LNCaP clone FGC (cell line): Measurements from ENCODE around the gene BTBD2.

ENCODE experiments used
- DNase-seq: peaks from one replicate; pipeline ENCODE4 v3.0.0-alpha.2; 2011; ENCODE audit warnings: low read depth
- H3K4me3 ChIP-seq: 2 replicates; pipeline ENCODE4 v1.5.1; 2011; ENCODE audit warnings: mild to moderate bottlenecking, low read depth, low read length, control low read depth
- CTCF ChIP-seq: IDR thresholded peaks from 2 replicates; pipeline ENCODE4 v1.5.1; 2012; ENCODE audit warnings: mild to moderate bottlenecking; ENCODE audit not compliant: control insufficient read depth, insufficient read depth; ENCODE audit errors: extremely low read depth

The BTBD2 gene

GRCh38 chr19:1953037-1953436, 62.5 kb downstream of the BTBD2 start:
- no peak for DNase-seq
- TF ChIP-seq CTCF, result no peak
- no peak overlapping the region for H3K4me3 ChIP-seq

DNA sequence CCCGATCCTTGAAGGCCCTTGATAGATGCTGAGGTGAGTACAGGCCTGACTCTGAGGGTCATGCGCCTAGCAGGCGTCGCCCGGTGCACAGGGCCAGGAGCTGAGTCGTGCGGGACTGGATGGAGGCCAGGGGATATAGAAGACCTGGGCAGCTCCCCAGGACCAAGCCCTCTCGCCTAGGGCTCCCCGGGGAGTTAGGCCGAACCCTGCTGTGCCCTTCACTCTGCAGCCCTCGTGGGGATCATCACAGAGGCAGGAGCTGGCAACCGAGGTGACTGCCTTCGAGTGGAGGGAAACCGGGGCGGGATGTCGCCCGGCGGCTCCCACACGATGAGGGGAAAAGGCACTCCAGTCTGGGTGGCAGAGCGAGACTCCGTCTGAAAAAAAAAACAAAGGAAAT, 62.9 kb downstream of the BTBD2 start:
- no peak for DNase-seq
- H3K4me3 ChIP-seq, result no peak overlapping the region
- TF ChIP-seq CTCF, result no peak

- DNase-seq, result no peak
- TF ChIP-seq CTCF, result no peak
Observed at GRCh38 chr19:1950640-1951039, 64.9 kb downstream of the BTBD2 start.

GRCh38 chr19:1949304-1950101, 66.0 kb downstream of the BTBD2 start:
- no peak overlapping the region for H3K4me3 ChIP-seq
- no peak for TF ChIP-seq CTCF
- no peak for DNase-seq

More at GRCh38 chr19:1950640-1951039, 64.9 kb downstream of the BTBD2 start:
- H3K4me3 ChIP-seq, result no peak overlapping the region

- no peak overlapping the region for H3K4me3 ChIP-seq
- no peak for DNase-seq
- TF ChIP-seq CTCF, result no peak
Observed at GRCh38 chr19:1947651-1948209, 67.8 kb downstream of the BTBD2 start.

GRCh38 chr19:1945899-1946298, 69.6 kb downstream of the BTBD2 start:
- peak; percentile 52 for TF ChIP-seq CTCF
- H3K4me3 ChIP-seq, result no peak overlapping the region
- DNase-seq, result no peak

DNA sequence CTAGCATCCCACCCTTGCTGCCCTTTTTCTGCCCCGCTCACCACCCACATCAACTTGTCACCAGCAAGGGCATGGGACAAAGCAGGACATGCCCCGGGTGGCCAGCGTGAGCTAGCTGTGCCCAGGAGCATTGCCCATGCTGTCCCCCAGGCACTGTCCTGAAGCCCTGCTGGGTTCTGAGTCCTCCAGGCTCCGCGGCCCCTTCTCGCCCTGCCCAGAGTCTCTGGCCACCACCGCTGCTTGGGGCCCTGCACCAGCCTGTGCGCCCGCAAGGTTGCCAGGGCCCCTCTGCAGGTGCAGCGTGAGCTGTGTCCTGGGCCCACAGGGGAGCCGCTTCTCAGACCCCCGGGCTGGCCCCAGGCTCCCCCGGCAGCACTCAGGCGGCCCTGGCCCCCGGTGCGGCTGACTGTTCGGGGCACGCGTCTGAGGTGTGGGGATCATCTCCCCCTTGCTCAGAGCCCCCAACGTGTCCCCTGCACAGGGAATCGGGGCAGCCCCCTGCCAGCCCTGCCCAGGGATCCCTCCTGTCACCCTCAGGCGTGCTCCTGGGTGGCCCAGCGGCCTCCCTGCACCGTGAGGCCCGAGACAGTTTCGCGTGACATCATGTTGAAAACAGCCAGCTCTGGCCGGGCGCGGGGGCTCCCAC, 70.5 kb downstream of the BTBD2 start:
- TF ChIP-seq CTCF, result no peak
- no peak for DNase-seq
- no peak overlapping the region for H3K4me3 ChIP-seq
